Measurements from ENCODE around the gene TTC34.

DNA sequence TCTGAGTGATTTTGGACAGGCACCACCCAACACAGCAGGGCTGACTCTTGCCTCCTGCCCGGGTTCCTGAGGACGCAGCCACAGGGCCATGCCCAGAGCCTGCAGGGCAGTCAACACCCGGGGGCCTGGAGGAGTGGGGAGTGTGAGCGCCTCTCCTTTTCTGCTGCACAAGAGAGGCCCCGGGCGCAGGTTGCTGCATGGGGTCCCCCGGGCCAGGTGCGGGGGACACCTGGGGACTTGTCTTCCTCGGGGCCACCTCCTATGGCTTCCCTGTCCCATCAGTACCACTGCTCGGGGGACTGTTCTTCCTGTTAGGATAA lies 6.9 kb upstream of the TTC34 start:
- TF ChIP-seq, protein P1, sequence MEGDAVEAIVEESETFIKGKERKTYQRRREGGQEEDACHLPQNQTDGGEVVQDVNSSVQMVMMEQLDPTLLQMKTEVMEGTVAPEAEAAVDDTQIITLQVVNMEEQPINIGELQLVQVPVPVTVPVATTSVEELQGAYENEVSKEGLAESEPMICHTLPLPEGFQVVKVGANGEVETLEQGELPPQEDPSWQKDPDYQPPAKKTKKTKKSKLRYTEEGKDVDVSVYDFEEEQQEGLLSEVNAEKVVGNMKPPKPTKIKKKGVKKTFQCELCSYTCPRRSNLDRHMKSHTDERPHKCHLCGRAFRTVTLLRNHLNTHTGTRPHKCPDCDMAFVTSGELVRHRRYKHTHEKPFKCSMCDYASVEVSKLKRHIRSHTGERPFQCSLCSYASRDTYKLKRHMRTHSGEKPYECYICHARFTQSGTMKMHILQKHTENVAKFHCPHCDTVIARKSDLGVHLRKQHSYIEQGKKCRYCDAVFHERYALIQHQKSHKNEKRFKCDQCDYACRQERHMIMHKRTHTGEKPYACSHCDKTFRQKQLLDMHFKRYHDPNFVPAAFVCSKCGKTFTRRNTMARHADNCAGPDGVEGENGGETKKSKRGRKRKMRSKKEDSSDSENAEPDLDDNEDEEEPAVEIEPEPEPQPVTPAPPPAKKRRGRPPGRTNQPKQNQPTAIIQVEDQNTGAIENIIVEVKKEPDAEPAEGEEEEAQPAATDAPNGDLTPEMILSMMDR (IDR thresholded peaks at IDR 0.05 in 4 of 5, conservative IDR thresholded peaks at IDR 0.05 in 1 of 5): no peak
- TF ChIP-seq POLR2A (IDR thresholded peaks at IDR 0.05): no peak
